ACC112 (cell line): ENCODE data around the gene COL8A2.
A peak's percentile ranks its signal among the peaks of the same experiment; 100 is the strongest.

Experiments
- H2AFZ ChIP-seq: fragments of 200-600 bp; sonication (generic); one replicate; pipeline ENCODE4 v1.6.0; 2017; ENCODE audit warnings: antibody characterized with exemption, low read length; ENCODE audit not compliant: unreplicated experiment
- H3K27ac ChIP-seq: fragments of 200-600 bp; sonication (generic); 2 replicates; pipeline ENCODE4 v1.5.1; 2014; ENCODE audit warnings: low read depth, mild to moderate bottlenecking, antibody characterized with exemption, low read length, moderate library complexity
- H3K27me3 ChIP-seq: fragments of 200-600 bp; sonication (generic); 2 replicates; pipeline ENCODE4 v1.6.1; 2014; ENCODE audit warnings: mild to moderate bottlenecking, antibody characterized with exemption, low read length, moderate library complexity, mixed read lengths; ENCODE audit not compliant: insufficient read depth
- H3K36me3 ChIP-seq: fragments of 200-600 bp; sonication (generic); 2 replicates; pipeline ENCODE4 v1.6.1; 2016; ENCODE audit warnings: mild to moderate bottlenecking, antibody characterized with exemption, low read length, moderate library complexity, mixed read lengths; ENCODE audit not compliant: insufficient read depth
- H3K4me1 ChIP-seq: fragments of 200-600 bp; sonication (generic); one replicate; pipeline ENCODE4 v1.6.1; 2016; ENCODE audit warnings: low read length, mixed read lengths; ENCODE audit not compliant: insufficient read depth, unreplicated experiment, control insufficient read depth
- H3K4me3 ChIP-seq: fragments of 200-600 bp; sonication (generic); 2 replicates; pipeline ENCODE4 v1.5.1; 2014; ENCODE audit warnings: mild to moderate bottlenecking, low read depth, low read length
- H3K79me2 ChIP-seq: fragments of 200-600 bp; sonication (generic); one replicate; pipeline ENCODE4 v1.6.0; 2016; ENCODE audit warnings: low read length; ENCODE audit not compliant: control insufficient read depth, unreplicated experiment, insufficient read depth

The COL8A2 gene

GRCh38 chr1:36088577-36089392 lies 36.2 kb downstream of the COL8A2 start, which contains the start of gene ADPRS:
Gene ADPRS (plus strand): TSS chr1:36088892. CDS start chr1:36088905, 13 bp downstream.
- H3K27ac ChIP-seq: peak within 1 kb of the TSS; percentile 80
- no peaks in the 10 kb centered on the region for H3K27me3 ChIP-seq
- H3K36me3 ChIP-seq: peaks cover 20% of the 10 kb centered on the region; the same call in 1 of the 2 replicates
- peak within 1 kb of the TSS; percentile 99 for H3K4me3 ChIP-seq
- H3K79me2 ChIP-seq: peaks cover 44% of the 10 kb centered on the region
- H2AFZ ChIP-seq: peak within 1 kb of the TSS; percentile 98
- H3K4me1 ChIP-seq: peaks cover 11% of the 10 kb centered on the region

GRCh38 chr1:36088265-36088576 lies 36.8 kb downstream of the COL8A2 start:
- H2AFZ ChIP-seq: peak overlapping the region; percentile 98
- H3K4me3 ChIP-seq: peak overlapping the region; percentile 99
- H3K27me3 ChIP-seq: no peaks in the 10 kb centered on the region
- H3K79me2 ChIP-seq: peaks cover 43% of the 10 kb centered on the region
- peak overlapping the region; percentile 80; the same call in 1 of the 2 replicates for H3K27ac ChIP-seq
- peaks cover 11% of the 10 kb centered on the region for H3K4me1 ChIP-seq
- peaks cover 16% of the 10 kb centered on the region; the same call in 1 of the 2 replicates for H3K36me3 ChIP-seq

- no peaks in the 10 kb centered on the region for H3K27me3 ChIP-seq
- H3K4me3 ChIP-seq: no peak overlapping the region
- peaks cover 11% of the 10 kb centered on the region for H3K4me1 ChIP-seq
- peaks cover 36% of the 10 kb centered on the region for H3K79me2 ChIP-seq
- no peak overlapping the region for H2AFZ ChIP-seq
- peaks cover 10% of the 10 kb centered on the region; the same call in 1 of the 2 replicates for H3K36me3 ChIP-seq
- H3K27ac ChIP-seq: no peak overlapping the region
These were observed 37.5 kb downstream of the COL8A2 start for GRCh38 chr1:36087233-36088123.

GRCh38 chr1:36086529-36087232 lies 38.3 kb downstream of the COL8A2 start:
- no peak overlapping the region for H2AFZ ChIP-seq
- no peak overlapping the region for H3K27ac ChIP-seq
- H3K36me3 ChIP-seq: peaks cover 6% of the 10 kb centered on the region; the same call in 1 of the 2 replicates
- no peaks in the 10 kb centered on the region for H3K27me3 ChIP-seq
- peaks cover 28% of the 10 kb centered on the region for H3K79me2 ChIP-seq
- peaks cover 11% of the 10 kb centered on the region for H3K4me1 ChIP-seq
- H3K4me3 ChIP-seq: no peak overlapping the region

- no peaks in the 10 kb centered on the region for H3K27me3 ChIP-seq
- peaks cover 20% of the 10 kb centered on the region for H3K79me2 ChIP-seq
- H3K36me3 ChIP-seq: peaks cover under 1% of the 10 kb centered on the region; the same call in 1 of the 2 replicates
- no peak overlapping the region for H2AFZ ChIP-seq
- H3K4me1 ChIP-seq: peaks cover 11% of the 10 kb centered on the region
- no peak overlapping the region for H3K27ac ChIP-seq
- H3K4me3 ChIP-seq: no peak overlapping the region
These were observed 39.1 kb downstream of the COL8A2 start for GRCh38 chr1:36085686-36086526.

GRCh38 chr1:36085126-36085525 lies 39.9 kb downstream of the COL8A2 start:
- peaks cover 8% of the 10 kb centered on the region for H3K4me1 ChIP-seq
- no peak overlapping the region for H3K4me3 ChIP-seq
- H2AFZ ChIP-seq: no peak overlapping the region
- H3K79me2 ChIP-seq: peaks cover 13% of the 10 kb centered on the region
- H3K27me3 ChIP-seq: no peaks in the 10 kb centered on the region
- H3K27ac ChIP-seq: no peak overlapping the region
- H3K36me3 ChIP-seq: no peaks in the 10 kb centered on the region

GRCh38 chr1:36084497-36085115 lies 40.4 kb downstream of the COL8A2 start:
- Histone ChIP-seq H2AFZ (peak overlapping the region; percentile 70), H3K27me3 (no peaks in the 10 kb centered on the region), H3K4me1 (peaks cover 5% of the 10 kb centered on the region), H3K4me3 (peak overlapping the region; percentile 77), H3K27ac (no peak overlapping the region), H3K79me2 (peaks cover 8% of the 10 kb centered on the region), H3K36me3 (no peaks in the 10 kb centered on the region)

- no peak within 1 kb of the TSS for H3K27ac ChIP-seq
- H3K4me3 ChIP-seq: peak within 1 kb of the TSS; percentile 77
- no peaks in the 10 kb centered on the region for H3K36me3 ChIP-seq
- peaks cover 5% of the 10 kb centered on the region for H3K4me1 ChIP-seq
- peaks cover under 1% of the 10 kb centered on the region for H3K79me2 ChIP-seq
- peak within 1 kb of the TSS; percentile 70 for H2AFZ ChIP-seq
- no peaks in the 10 kb centered on the region for H3K27me3 ChIP-seq
These were observed 41.2 kb downstream of the COL8A2 start, which contains the start of gene TEKT2 for GRCh38 chr1:36083635-36084496. Gene TEKT2 (plus strand): TSS chr1:36084094. CDS start chr1:36084922, 828 bp downstream.

GRCh38 chr1:36083219-36083618 lies 41.8 kb downstream of the COL8A2 start:
- no peaks in the 10 kb centered on the region for H3K27me3 ChIP-seq
- H3K79me2 ChIP-seq: no peaks in the 10 kb centered on the region
- no peak overlapping the region; the same call in 1 of the 2 replicates for H3K4me3 ChIP-seq
- no peak overlapping the region for H2AFZ ChIP-seq
- no peaks in the 10 kb centered on the region for H3K36me3 ChIP-seq
- no peak overlapping the region for H3K27ac ChIP-seq
- peaks cover 5% of the 10 kb centered on the region for H3K4me1 ChIP-seq
